Measurements from ENCODE around the gene QKI.
"Not testable (repeated sequence)": the region's sequence is repeated elsewhere in the genome, so short reads cannot be mapped to it uniquely, and the experiment has no call there.

The QKI gene

GRCh38 chr6:163380216-163380615 lies 34.3 kb upstream of the QKI start:
- no peak overlapping the region for H3K4me3 ChIP-seq (ENCODE audit: low read length)
- no peaks in the 10 kb centered on the region for H3K36me3 ChIP-seq (ENCODE audit: control insufficient read depth, insufficient read depth, low read length)
- H3K9ac ChIP-seq (ENCODE audit: low read length), result no peak overlapping the region
- no peaks in the 10 kb centered on the region for H3K4me1 ChIP-seq (ENCODE audit: control insufficient read depth, insufficient read depth, low read length)
- peaks cover 3% of the 10 kb centered on the region for H3K27me3 ChIP-seq (ENCODE audit: control insufficient read depth, insufficient read depth, low read length)
- H3K9me3 ChIP-seq (ENCODE audit: control insufficient read depth, low read length), result no peaks in the 10 kb centered on the region

- Histone ChIP-seq H3K27me3 (ENCODE audit: control insufficient read depth, insufficient read depth, low read length) (peaks cover 3% of the 10 kb centered on the region), H3K9ac (ENCODE audit: low read length) (no peak overlapping the region), H3K4me3 (ENCODE audit: low read length) (no peak overlapping the region), H3K4me1 (ENCODE audit: control insufficient read depth, insufficient read depth, low read length) (no peaks in the 10 kb centered on the region), H3K9me3 (ENCODE audit: control insufficient read depth, low read length) (no peaks in the 10 kb centered on the region), H3K36me3 (ENCODE audit: control insufficient read depth, insufficient read depth, low read length) (no peaks in the 10 kb centered on the region)
Observed at GRCh38 chr6:163381118-163381756, 33.3 kb upstream of the QKI start.

GRCh38 chr6:163383396-163383795 lies 31.1 kb upstream of the QKI start:
- not testable (repeated sequence) for H3K9me3 ChIP-seq (ENCODE audit: control insufficient read depth, low read length); H3K36me3 ChIP-seq (ENCODE audit: control insufficient read depth, insufficient read depth, low read length); H3K4me3 ChIP-seq (ENCODE audit: low read length); H3K4me1 ChIP-seq (ENCODE audit: control insufficient read depth, insufficient read depth, low read length); H3K27me3 ChIP-seq (ENCODE audit: control insufficient read depth, insufficient read depth, low read length); H3K9ac ChIP-seq (ENCODE audit: low read length)

- Histone ChIP-seq H3K9me3 (ENCODE audit: control insufficient read depth, low read length) (no peaks in the 10 kb centered on the region), H3K4me1 (ENCODE audit: control insufficient read depth, insufficient read depth, low read length) (no peaks in the 10 kb centered on the region), H3K27me3 (ENCODE audit: control insufficient read depth, insufficient read depth, low read length) (peaks cover 3% of the 10 kb centered on the region), H3K4me3 (ENCODE audit: low read length) (no peak overlapping the region), H3K9ac (ENCODE audit: low read length) (no peak overlapping the region), H3K36me3 (ENCODE audit: control insufficient read depth, insufficient read depth, low read length) (no peaks in the 10 kb centered on the region)
Observed at GRCh38 chr6:163383912-163384311, 30.6 kb upstream of the QKI start.

GRCh38 chr6:163384510-163384909 lies 30.0 kb upstream of the QKI start:
- H3K4me3 ChIP-seq (ENCODE audit: low read length), result no peak overlapping the region
- no peaks in the 10 kb centered on the region for H3K4me1 ChIP-seq (ENCODE audit: control insufficient read depth, insufficient read depth, low read length)
- no peaks in the 10 kb centered on the region for H3K9me3 ChIP-seq (ENCODE audit: control insufficient read depth, low read length)
- no peaks in the 10 kb centered on the region for H3K36me3 ChIP-seq (ENCODE audit: control insufficient read depth, insufficient read depth, low read length)
- H3K9ac ChIP-seq (ENCODE audit: low read length), result no peak overlapping the region
- peaks cover 3% of the 10 kb centered on the region for H3K27me3 ChIP-seq (ENCODE audit: control insufficient read depth, insufficient read depth, low read length)

- H3K36me3 ChIP-seq (ENCODE audit: control insufficient read depth, insufficient read depth, low read length); H3K27me3 ChIP-seq (ENCODE audit: control insufficient read depth, insufficient read depth, low read length); H3K9me3 ChIP-seq (ENCODE audit: control insufficient read depth, low read length); H3K4me3 ChIP-seq (ENCODE audit: low read length); H3K4me1 ChIP-seq (ENCODE audit: control insufficient read depth, insufficient read depth, low read length); H3K9ac ChIP-seq (ENCODE audit: low read length): not testable (repeated sequence)
Observed at GRCh38 chr6:163385503-163385902, 29.0 kb upstream of the QKI start.

- H3K27me3 ChIP-seq (ENCODE audit: control insufficient read depth, insufficient read depth, low read length), result peaks cover 3% of the 10 kb centered on the region
- H3K36me3 ChIP-seq (ENCODE audit: control insufficient read depth, insufficient read depth, low read length), result no peaks in the 10 kb centered on the region
- no peak overlapping the region for H3K4me3 ChIP-seq (ENCODE audit: low read length)
- no peak overlapping the region for H3K9ac ChIP-seq (ENCODE audit: low read length)
- H3K4me1 ChIP-seq (ENCODE audit: control insufficient read depth, insufficient read depth, low read length), result no peaks in the 10 kb centered on the region
- no peaks in the 10 kb centered on the region for H3K9me3 ChIP-seq (ENCODE audit: control insufficient read depth, low read length)
Observed at GRCh38 chr6:163386329-163386908, 28.1 kb upstream of the QKI start.

- Histone ChIP-seq H3K9ac (ENCODE audit: low read length) (no peak overlapping the region), H3K27me3 (ENCODE audit: control insufficient read depth, insufficient read depth, low read length) (peaks cover 3% of the 10 kb centered on the region), H3K4me1 (ENCODE audit: control insufficient read depth, insufficient read depth, low read length) (no peaks in the 10 kb centered on the region)
Observed at GRCh38 chr6:163387317-163387716, 27.2 kb upstream of the QKI start.

GRCh38 chr6:163389354-163389753 lies 25.2 kb upstream of the QKI start:
- no peaks in the 10 kb centered on the region for H3K36me3 ChIP-seq (ENCODE audit: control insufficient read depth, insufficient read depth, low read length)
- H3K27me3 ChIP-seq (ENCODE audit: control insufficient read depth, insufficient read depth, low read length), result peaks cover 3% of the 10 kb centered on the region
- H3K9ac ChIP-seq (ENCODE audit: low read length), result no peak overlapping the region
- no peaks in the 10 kb centered on the region for H3K9me3 ChIP-seq (ENCODE audit: control insufficient read depth, low read length)
- no peak overlapping the region for H3K4me3 ChIP-seq (ENCODE audit: low read length)
- no peaks in the 10 kb centered on the region for H3K4me1 ChIP-seq (ENCODE audit: control insufficient read depth, insufficient read depth, low read length)

More at GRCh38 chr6:163387317-163387716, 27.2 kb upstream of the QKI start:
- H3K4me3 ChIP-seq (ENCODE audit: low read length), result no peak overlapping the region
- H3K36me3 ChIP-seq (ENCODE audit: control insufficient read depth, insufficient read depth, low read length), result no peaks in the 10 kb centered on the region
- no peaks in the 10 kb centered on the region for H3K9me3 ChIP-seq (ENCODE audit: control insufficient read depth, low read length)

GRCh38 chr6:163390770-163391169 lies 23.7 kb upstream of the QKI start:
- H3K4me3 ChIP-seq (ENCODE audit: low read length), result no peak overlapping the region
- H3K36me3 ChIP-seq (ENCODE audit: control insufficient read depth, insufficient read depth, low read length), result no peaks in the 10 kb centered on the region
- no peaks in the 10 kb centered on the region for H3K27me3 ChIP-seq (ENCODE audit: control insufficient read depth, insufficient read depth, low read length)

GRCh38 chr6:163391985-163392384 lies 22.5 kb upstream of the QKI start:
- H3K4me1 ChIP-seq (ENCODE audit: control insufficient read depth, insufficient read depth, low read length), result no peaks in the 10 kb centered on the region

More at GRCh38 chr6:163390770-163391169, 23.7 kb upstream of the QKI start:
- H3K9ac ChIP-seq (ENCODE audit: low read length), result no peak overlapping the region
- no peaks in the 10 kb centered on the region for H3K9me3 ChIP-seq (ENCODE audit: control insufficient read depth, low read length)
- no peaks in the 10 kb centered on the region for H3K4me1 ChIP-seq (ENCODE audit: control insufficient read depth, insufficient read depth, low read length)

GRCh38 chr6:163392533-163392932 lies 22.0 kb upstream of the QKI start:
- Histone ChIP-seq H3K9me3 (ENCODE audit: control insufficient read depth, low read length) (no peaks in the 10 kb centered on the region), H3K27me3 (ENCODE audit: control insufficient read depth, insufficient read depth, low read length) (no peaks in the 10 kb centered on the region), H3K4me3 (ENCODE audit: low read length) (no peak overlapping the region), H3K9ac (ENCODE audit: low read length) (no peak overlapping the region), H3K36me3 (ENCODE audit: control insufficient read depth, insufficient read depth, low read length) (no peaks in the 10 kb centered on the region), H3K4me1 (ENCODE audit: control insufficient read depth, insufficient read depth, low read length) (no peaks in the 10 kb centered on the region)

More at GRCh38 chr6:163391985-163392384, 22.5 kb upstream of the QKI start:
- H3K27me3 ChIP-seq (ENCODE audit: control insufficient read depth, insufficient read depth, low read length), result no peaks in the 10 kb centered on the region
- H3K4me3 ChIP-seq (ENCODE audit: low read length), result no peak overlapping the region
- H3K36me3 ChIP-seq (ENCODE audit: control insufficient read depth, insufficient read depth, low read length), result no peaks in the 10 kb centered on the region
- H3K9me3 ChIP-seq (ENCODE audit: control insufficient read depth, low read length), result no peaks in the 10 kb centered on the region
- no peak overlapping the region for H3K9ac ChIP-seq (ENCODE audit: low read length)

Measured in mucosa of stomach (tissue), 1 donor.